ENCODE results near the gene IGFBP1. TPM values are rescaled to one million over a fixed set of nuclear protein-coding genes. Genes with fewer than 3 reads are reported as not detected.

The IGFBP1 gene
- total RNA-seq, 3 donors from 2014 or later = not detected

DNA sequence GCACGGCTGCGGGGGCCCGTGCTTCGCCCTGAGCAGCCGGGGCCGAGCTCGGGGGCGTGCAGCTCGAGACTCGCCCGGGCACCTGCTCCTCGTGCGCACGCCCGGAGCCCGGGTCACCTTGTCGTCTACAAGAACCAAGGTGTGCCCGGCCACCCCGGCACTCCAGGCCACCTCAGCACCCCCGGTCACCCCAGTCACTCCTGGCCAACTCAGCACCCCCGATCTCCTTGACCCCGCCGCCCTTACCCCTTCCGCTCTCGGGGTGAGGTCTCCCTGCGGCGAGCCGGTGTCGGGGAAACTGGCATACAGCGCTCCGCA is 33.1 kb downstream of the IGFBP1 start:
- TF ChIP-seq, protein P1, sequence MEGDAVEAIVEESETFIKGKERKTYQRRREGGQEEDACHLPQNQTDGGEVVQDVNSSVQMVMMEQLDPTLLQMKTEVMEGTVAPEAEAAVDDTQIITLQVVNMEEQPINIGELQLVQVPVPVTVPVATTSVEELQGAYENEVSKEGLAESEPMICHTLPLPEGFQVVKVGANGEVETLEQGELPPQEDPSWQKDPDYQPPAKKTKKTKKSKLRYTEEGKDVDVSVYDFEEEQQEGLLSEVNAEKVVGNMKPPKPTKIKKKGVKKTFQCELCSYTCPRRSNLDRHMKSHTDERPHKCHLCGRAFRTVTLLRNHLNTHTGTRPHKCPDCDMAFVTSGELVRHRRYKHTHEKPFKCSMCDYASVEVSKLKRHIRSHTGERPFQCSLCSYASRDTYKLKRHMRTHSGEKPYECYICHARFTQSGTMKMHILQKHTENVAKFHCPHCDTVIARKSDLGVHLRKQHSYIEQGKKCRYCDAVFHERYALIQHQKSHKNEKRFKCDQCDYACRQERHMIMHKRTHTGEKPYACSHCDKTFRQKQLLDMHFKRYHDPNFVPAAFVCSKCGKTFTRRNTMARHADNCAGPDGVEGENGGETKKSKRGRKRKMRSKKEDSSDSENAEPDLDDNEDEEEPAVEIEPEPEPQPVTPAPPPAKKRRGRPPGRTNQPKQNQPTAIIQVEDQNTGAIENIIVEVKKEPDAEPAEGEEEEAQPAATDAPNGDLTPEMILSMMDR (IDR thresholded peaks at IDR 0.05) = no peak
- Histone ChIP-seq H3K9me3 (no peaks in the 10 kb centered on the region), H3K4me1 (ENCODE audit: low read depth) (no peaks in the 10 kb centered on the region), H3K4me3 (no peak overlapping the region), H3K36me3 (ENCODE audit: low read depth) (no peaks in the 10 kb centered on the region)
- DNase-seq (no peak), ATAC-seq (no peak)
- intact Hi-C loops (cut with DNase I, micrococcal nuclease) = loop anchor here (5.0 to 10.0 kb wide), 2 partner anchors 431 to 1163 kb away; no protein-coding TSS in a partner anchor

DNA sequence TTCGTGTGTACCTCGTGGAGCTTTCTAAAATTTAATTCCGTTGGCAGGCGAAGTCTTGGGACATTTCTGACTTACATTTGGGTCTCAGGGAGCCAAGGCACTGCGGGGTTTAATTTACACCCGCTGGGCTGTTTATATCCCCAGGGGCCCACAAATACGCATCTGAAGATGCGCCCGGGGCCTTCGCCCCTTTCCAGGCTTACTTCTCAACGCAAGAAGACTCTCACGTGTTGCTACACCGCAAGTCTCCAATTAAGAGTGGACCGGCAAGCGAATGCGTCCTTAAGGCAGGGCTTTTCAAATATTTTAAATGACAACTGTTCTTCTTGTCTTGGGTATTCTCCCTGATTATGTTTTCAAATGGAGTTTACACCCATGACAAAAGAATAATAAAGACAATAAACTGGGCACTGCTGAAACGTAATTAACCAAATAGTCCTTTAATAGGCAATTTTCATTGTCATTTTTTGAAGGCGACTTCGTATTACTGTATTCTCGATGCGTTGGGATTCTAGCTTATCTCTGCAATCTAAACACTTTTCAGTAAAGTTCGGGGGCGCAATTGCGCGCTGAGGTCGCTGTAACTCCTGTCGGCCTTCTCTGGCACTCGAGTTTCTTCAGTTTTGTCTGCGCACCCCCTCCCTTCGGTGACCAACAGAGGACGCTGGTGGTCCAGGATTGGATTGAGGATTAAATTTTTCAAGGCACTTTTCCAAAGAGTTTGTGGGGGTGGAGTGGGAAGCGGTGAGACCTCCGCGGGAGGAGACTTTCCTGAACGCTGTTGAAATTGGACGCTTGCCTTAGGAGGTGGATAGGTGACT is 33.6 kb downstream of the IGFBP1 start:
- H3K4me1 ChIP-seq (ENCODE audit: low read depth) = no peaks in the 10 kb centered on the region
- DNase-seq = peak in 2 of 3 donors; percentile 50
- ATAC-seq = no peak
- no peaks in the 10 kb centered on the region for H3K9me3 ChIP-seq
- intact Hi-C loops (cut with DNase I, micrococcal nuclease) = loop anchor here (5.0 to 10.0 kb wide), 2 partner anchors 430 to 1163 kb away; no protein-coding TSS in a partner anchor
- TF ChIP-seq, protein P1 (IDR thresholded peaks at IDR 0.05) = no peak
- no peaks in the 10 kb centered on the region for H3K36me3 ChIP-seq (ENCODE audit: low read depth)
- no peak overlapping the region for H3K4me3 ChIP-seq

DNA sequence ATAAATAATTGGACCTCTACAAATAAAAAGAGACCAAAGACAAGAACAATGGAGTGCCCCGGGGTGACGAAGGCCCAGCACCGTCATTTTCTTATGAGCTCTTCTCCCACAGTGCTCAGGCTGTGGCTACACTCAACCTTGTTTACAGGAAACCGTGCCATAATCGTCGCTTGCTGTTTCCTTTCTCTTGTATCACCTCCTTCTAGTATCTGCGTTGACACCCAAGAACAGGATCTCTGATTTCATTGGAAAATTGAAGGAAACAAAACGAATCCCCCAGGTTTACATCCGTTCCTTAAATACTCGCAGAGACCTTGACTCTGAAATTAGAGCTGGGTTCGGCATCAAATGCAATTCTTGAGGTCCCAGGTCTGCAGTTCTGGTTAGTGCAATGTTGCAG is 34.5 kb downstream of the IGFBP1 start:
- H3K9me3 ChIP-seq = no peaks in the 10 kb centered on the region
- intact Hi-C loops (cut with DNase I, micrococcal nuclease) = loop anchor here (5.0 to 10.0 kb wide), 2 partner anchors 429 to 1162 kb away; no protein-coding TSS in a partner anchor
- H3K36me3 ChIP-seq (ENCODE audit: low read depth) = no peaks in the 10 kb centered on the region
- DNase-seq (peak in 1 of 3 donors; percentile 14), ATAC-seq (peak; percentile 13)
- no peaks in the 10 kb centered on the region for H3K4me1 ChIP-seq (ENCODE audit: low read depth)
- H3K4me3 ChIP-seq = no peak overlapping the region
- TF ChIP-seq, protein P1 (IDR thresholded peaks at IDR 0.05) = no peak

DNA sequence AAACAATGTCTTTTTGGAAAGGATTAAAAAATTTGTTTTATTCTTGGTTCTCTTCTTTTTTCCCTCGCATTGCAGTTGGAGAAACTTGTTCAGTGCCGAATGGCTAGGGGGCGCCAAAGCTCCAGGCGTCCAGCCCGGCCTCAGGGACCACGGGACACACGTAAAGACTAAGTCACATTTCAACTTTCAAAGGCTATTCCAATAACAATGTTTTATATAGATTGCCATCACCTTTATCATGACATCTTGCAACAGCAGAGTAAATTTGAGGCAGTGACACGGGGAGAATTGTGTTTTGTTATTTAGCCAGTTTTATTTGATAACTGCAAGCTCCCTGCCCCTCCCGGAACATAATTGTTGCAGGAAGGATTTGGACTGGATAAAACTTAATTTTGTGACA is 35.0 kb downstream of the IGFBP1 start:
- Histone ChIP-seq H3K36me3 (ENCODE audit: low read depth) (no peaks in the 10 kb centered on the region), H3K4me1 (ENCODE audit: low read depth) (no peaks in the 10 kb centered on the region), H3K9me3 (no peaks in the 10 kb centered on the region), H3K4me3 (no peak overlapping the region)
- ATAC-seq = peak; percentile 54
- TF ChIP-seq, protein P1 (IDR thresholded peaks at IDR 0.05) = peak; percentile 69
- intact Hi-C loops (cut with DNase I, micrococcal nuclease) = loop anchor here (5.0 to 10.0 kb wide), 2 partner anchors 429 to 1162 kb away; no protein-coding TSS in a partner anchor
- DNase-seq = peak in 2 of 3 donors; percentile 75 to 81

DNA sequence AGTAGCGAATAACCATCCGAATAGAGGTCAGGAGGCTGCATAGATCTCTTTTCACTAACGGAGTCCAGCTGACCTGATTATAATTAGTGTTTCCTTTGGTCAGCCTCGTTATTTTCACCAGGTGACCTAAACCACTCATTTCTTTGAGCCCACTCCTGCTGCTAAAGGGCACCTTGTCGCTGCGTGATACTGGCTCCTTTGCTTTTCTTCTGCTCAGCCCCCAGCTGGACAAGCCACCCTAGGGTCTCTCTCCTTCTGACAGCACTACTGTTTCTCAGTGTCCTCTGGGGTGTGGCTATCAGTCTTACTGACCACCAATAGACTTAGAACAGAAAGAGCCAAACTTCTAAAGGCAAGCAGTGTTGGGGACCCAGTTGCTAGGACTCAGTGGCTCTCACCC is 35.5 kb downstream of the IGFBP1 start:
- Histone ChIP-seq H3K4me1 (ENCODE audit: low read depth) (no peaks in the 10 kb centered on the region), H3K4me3 (no peak overlapping the region), H3K9me3 (no peaks in the 10 kb centered on the region), H3K36me3 (ENCODE audit: low read depth) (no peaks in the 10 kb centered on the region)
- DNase-seq (no peak), ATAC-seq (no peak)
- TF ChIP-seq, protein P1 (IDR thresholded peaks at IDR 0.05) = no peak
- intact Hi-C loops (cut with DNase I, micrococcal nuclease) = loop anchor here (5.0 to 10.0 kb wide), 2 partner anchors 428 to 1161 kb away; no protein-coding TSS in a partner anchor

All from mucosa of descending colon (tissue), 3 donors.